Kidney tubule cell (primary cell): Measurements from ENCODE around the gene PRPF8.

Source experiments
- DNase-seq: peaks from one replicate; pipeline ENCODE4 v3.0.0-alpha.2; 2018; ENCODE audit warnings: low spot score

PRPF8 gene

DNA sequence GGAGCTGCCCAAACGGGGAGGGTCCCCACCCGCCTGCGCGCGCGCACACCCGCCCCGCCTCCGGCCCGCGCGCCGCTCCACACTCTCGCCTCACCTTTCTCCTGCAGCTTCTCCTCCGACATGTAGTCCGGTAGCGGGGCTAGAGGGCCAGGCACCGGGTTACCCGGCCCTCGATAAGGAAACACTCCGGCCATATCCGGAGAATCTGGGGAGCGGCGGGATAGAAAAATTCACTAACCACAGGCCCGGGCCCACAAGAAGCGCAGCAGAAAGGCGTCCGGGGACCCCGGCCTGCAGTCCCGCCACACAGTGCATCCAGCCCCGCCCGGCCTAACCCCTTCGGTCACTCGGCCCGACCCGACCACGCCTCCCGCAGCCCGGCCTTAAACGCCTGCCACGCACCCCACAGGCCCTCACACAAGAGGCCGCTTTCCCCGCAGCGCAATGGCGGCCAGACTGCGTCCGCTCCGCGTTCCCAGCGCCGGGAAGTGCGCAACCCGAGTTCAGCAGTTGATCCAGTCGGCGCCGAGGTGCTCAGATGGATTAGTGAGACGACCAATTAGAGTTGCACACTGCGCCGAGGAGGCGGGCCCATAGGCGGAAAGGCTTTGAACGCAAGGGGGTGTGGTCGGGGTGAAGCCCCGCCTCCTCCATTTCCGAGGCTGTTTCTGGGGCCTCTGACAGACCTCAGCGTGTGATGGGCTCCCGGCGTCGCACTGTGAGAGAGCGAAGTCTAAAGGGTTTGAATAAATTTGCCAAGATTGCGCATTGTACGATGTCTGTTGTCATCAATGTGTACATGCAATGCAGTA, at the start of gene PRPF8:
Gene PRPF8 (minus strand): TSS at position 490 of the 812 bp plus-strand sequence. CDS start 296 bp downstream, at position 194.
- DNase-seq = peak; percentile 97

DNA sequence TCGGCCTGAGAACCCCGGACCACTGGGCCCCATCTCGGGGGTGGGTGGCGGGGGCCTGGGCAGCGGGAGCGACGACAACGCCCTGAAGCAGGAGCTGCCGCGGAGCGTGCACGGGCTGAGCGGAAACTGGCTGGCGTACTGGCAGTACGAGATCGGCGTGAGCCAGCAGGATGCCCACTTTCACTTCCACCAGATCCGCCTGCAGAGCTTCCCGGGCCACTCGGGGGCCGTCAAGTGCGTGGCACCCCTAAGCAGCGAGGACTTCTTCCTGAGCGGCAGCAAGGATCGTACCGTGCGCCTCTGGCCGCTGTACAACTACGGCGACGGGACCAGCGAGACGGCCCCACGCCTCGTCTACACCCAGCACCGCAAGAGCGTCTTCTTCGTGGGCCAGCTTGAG, 49.1 kb upstream of the PRPF8 start:
- DNase-seq = no peak

DNA sequence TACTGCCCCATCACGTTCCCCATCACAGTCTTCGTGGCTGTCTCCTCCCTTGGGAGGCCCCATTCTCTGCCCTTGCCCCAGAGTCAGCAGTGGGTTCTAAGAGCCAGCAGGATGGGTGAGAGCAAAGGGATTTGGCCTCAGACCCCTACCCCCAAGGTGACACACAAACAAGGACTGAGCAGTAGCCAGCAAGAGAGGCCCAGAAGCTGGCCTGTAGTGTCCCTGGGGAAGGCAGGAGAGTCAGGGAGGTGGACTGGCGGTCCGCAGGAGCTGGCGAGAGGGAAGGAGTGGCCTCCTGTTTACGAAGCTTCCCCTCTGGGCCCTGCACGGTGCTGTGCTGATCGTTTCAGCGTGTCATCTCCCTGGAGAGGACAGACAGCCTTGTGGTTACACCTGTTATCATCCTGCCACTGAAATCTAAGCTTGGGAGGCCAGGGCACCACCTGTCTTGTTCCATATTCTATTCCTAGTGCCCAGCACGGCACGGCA, 48.2 kb upstream of the PRPF8 start:
- DNase-seq = no peak

DNA sequence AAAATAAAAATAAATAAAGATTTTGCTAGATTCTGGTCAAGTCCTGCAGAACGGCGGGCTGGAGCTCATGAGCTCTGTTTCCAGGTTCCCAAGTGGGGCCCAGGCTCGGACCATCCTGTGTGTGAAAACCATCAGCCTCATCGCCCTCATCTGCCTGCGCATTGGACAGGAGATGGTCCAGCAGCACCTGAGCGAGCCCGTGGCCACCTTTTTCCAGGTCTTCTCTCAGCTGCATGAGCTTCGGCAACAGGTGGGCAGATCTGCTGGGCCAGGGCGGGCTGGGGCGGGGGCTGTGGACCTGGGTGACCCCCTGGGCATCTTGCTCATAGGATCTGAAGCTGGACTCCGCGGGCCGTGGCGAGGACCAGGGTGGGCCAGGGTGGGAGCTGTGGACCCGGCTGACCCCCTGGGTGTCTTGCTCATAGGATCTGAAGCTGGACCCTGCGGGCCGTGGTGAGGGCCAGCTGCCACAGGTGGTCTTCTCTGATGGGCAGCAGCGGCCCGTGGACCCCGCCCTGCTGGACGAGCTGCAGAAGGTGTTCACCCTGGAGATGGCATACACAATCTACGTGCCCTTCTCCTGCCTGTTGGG, 47.7 kb upstream of the PRPF8 start:
- no peak for DNase-seq

DNA sequence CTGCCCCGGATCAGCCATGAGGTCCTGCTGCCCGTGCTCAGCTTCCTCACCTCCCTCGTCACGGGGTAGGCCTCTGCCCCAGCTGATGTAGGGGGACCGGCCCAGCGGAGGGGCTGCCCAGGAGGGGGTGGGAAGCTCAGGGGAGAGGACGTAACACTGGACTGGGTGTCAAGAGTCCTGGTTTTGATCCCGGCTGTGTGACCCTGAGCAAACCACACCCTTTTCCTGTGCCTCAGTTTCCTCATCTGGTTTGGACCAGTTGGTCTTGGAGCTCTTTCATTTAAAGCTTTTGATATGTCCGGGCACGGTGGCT, 46.5 kb upstream of the PRPF8 start:
- no peak for DNase-seq

DNA sequence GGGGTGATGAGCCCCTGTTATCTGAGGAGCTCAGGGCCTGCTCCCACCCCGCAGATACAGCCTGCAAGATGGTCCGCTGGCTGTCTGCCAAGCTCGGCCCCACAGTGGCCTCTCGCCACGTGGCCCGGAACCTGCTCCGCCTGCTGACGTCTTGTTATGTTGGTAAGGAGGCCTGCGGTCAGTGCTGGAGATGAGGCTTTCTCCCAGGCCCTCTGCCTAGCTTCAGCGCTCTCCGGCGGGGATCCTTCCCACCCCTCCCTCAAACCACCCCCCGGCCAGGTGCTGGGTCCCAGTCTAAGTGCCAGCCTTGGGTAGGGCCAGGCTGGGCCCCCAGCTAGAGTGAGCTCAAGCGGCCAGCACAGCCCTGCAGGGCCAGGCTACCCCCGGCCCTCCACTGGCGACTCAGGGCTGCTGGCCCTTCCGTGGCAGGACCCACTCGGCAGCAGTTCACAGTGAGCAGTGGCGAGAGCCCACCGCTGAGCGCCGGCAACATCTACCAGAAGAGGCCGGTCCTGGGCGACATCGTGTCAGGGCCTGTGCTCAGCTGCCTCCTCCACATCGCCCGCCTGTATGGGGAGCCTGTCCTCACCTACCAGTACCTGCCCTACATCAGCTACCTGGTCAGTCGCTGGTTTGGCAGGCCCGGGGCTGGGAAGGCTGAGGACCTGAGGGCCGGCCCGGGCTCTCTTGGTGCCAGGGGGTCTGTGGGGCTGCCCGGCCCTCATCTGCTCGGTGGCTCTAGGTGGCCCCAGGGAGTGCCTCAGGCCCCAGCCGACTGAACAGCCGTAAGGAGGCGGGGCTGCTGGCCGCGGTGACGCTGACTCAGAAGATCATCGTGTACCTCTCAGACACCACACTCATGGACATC, 45.9 kb upstream of the PRPF8 start:
- peak; percentile 77 for DNase-seq

DNA sequence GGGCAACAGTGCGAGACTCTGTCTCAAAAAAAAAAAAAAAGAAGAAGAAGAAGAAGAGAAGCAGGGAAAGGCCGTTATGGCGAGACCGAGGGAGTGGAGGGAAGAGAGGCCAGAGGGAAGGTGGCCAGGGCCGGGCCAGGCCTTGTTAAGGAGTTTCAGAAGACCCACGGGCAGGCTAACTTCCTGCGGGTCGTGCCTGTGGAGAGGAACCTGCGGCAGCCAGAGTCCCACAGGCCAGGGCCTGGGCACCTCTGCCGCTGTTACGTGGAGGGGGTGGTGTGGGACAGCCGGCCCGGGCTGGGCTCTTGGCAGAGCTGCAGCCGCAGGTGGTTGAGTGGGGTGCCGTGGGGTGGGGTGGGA, 45.3 kb upstream of the PRPF8 start:
- no peak for DNase-seq

DNA sequence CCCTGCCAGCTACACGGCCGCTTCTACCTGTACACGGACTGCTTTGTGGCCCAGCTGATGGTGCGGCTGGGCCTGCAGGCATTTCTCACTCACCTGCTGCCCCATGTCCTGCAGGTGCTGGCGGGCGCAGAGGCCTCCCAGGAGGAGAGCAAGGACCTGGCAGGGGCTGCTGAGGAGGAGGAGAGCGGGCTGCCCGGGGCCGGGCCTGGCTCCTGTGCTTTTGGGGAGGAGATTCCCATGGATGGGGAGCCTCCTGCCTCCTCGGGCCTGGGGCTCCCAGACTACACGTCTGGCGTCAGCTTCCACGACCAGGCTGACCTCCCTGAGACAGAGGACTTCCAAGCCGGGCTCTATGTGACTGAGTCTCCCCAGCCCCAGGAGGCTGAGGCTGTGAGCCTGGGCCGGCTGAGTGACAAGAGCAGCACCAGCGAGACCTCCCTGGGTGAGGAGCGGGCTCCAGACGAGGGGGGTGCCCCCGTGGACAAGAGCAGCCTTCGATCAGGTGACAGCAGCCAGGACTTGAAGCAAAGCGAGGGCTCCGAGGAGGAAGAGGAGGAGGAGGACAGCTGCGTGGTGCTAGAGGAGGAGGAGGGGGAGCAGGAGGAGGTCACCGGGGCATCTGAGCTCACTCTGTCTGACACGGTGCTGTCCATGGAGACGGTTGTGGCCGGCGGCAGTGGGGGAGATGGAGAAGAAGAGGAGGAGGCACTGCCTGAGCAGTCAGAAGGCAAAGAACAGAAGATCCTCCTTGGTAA, 43.4 kb upstream of the PRPF8 start:
- no peak for DNase-seq

DNA sequence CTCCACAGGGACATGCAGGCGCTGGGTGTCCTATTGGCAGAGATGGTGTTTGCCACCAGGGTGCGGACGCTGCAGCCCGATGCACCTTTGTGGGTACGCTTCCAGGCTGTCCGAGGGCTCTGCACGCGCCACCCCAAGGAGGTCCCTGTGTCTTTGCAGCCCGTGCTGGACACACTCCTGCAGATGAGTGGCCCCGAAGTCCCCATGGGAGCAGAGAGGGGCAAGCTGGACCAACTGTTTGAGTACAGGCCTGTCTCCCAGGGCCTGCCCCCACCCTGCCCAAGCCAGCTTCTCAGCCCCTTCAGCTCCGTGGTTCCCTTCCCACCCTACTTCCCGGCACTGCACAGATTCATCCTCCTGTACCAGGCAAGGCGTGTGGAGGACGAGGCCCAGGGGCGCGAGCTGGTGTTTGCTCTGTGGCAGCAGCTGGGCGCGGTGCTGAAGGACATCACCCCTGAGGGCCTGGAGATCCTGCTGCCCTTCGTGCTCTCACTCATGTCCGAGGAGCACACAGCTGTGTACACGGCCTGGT, 42.7 kb upstream of the PRPF8 start:
- DNase-seq = no peak

DNA sequence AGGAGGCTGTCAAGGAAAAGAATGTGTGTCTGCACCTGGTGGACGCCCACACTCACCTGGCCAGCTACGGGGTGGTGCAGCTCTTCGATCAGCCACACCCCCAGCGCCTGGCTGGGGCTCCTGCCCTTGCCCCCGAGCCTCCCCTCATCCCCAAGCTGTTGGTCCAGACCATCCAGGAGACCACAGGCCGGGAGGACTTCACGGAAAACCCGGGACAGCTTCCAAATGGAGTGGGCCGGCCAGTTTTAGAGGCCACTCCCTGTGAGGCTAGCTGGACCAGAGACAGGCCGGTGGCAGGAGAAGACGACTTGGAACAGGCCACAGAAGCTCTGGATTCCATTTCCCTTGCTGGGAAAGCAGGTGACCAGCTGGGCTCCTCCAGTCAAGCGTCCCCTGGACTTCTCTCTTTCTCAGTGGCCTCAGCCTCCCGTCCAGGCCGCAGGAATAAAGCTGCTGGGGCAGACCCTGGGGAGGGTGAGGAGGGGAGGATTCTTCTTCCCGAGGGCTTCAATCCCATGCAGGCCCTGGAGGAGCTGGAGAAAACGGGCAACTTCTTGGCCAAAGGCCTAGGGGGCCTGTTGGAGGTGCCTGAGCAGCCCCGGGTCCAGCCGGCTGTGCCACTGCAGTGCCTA, 42.1 kb upstream of the PRPF8 start:
- no peak for DNase-seq

DNA sequence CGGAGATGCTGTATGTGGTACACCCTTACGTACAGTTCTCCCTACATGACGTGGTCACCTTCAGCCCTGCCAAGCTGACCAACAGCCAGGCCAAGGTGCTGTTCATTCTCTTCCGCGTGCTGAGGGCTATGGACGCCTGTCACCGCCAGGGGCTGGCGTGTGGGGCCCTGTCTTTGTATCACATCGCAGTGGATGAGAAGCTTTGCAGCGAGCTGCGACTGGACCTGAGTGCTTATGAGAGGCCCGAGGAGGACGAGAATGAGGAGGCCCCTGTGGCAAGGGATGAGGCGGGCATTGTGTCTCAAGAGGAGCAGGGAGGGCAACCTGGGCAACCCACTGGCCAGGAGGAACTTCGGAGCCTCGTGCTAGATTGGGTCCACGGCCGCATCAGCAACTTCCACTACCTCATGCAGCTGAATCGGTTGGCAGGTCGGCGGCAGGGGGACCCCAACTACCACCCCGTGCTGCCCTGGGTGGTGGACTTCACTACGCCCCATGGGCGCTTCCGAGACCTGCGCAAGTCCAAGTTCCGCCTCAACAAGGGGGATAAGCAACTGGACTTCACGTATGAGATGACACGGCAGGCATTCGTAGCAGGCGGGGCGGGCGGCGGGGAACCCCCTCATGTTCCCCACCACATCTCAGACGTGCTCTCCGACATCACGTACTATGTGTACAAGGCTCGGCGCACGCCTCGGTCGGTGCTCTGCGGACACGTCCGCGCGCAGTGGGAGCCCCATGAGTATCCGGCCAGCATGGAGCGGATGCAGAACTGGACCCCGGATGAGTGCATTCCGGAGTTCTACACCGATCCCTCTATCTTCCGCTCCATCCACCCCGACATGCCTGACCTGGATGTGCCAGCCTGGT, 41.2 kb upstream of the PRPF8 start:
- DNase-seq = no peak

DNA sequence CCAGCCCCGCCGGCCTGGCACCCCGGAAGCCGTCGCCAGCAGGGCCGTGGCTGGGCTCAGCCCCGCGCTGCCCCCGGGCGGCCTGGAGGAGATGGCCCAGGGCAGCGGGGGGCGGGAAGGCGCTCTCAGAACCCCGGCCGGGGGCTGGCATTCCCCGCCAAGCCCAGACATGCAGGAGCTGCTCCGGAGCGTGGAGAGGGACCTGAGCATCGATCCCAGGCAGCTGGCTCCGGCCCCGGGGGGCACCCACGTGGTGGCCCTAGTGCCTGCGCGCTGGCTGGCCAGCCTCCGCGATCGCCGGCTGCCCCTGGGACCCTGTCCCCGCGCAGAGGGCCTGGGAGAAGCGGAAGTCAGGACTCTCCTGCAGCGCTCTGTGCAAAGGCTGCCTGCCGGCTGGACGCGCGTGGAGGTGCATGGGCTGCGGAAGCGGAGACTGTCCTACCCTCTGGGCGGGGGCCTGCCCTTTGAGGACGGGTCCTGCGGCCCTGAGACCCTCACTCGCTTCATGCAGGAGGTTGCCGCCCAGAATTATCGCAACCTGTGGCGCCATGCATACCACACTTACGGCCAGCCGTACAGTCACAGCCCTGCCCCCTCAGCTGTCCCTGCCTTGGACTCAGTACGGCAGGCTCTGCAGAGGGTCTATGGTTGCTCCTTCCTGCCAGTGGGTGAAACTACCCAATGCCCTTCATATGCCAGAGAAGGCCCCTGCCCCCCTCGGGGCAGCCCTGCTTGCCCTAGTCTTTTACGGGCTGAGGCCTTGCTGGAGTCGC, 40.4 kb upstream of the PRPF8 start:
- DNase-seq = no peak

DNA sequence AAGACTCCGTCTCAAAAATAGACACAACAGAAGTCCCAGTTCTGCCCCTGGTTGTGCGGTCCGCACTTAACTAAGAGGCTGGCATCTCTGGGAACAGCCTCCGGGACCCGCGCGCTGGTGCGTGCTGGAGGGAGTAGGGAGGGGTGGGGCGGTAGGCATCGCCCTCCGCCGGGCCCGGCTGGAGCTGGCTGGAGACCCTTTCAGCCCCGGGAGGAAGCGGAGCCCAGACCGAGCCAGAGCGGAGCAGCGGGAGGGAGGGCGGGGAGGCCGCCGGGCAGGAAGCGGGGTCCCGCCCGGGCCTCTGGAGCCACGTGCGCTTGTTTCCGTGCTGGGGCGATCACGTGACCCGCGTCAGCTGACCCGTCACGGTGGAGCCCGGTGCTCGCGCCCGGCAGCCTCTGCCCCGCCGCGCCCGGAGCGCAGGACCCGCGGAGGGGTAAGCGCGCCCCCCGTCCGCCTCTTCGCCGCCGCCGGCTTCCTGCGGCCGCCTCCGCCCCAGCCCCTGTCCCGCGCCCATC, 39.7 kb upstream of the PRPF8 start, which contains the start of gene WDR81:
Gene WDR81 (plus strand): TSS at position 354 of the 518 bp plus-strand sequence. CDS start 256 bp downstream, outside the sequence.
- DNase-seq = peak; percentile 84

DNA sequence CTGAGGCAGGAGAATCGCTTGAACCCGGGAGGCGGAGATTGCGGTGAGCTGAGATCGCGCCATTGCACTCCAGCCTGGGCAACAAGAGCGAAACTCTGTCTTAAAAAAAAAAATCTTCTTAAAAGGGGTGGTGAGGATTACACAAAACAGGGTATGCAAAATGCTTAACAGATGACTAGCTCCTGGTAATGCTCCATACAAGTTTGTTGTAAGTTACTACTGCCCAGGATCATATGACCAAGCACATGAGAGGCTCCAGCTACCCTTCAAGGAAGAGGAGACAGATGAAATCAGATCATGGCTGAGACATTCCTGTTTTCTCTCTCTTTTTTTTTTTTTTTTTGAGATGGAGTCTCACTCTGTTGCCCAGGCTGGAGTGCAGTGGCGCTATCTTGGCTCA, 37.4 kb upstream of the PRPF8 start:
- DNase-seq = peak; percentile 48

DNA sequence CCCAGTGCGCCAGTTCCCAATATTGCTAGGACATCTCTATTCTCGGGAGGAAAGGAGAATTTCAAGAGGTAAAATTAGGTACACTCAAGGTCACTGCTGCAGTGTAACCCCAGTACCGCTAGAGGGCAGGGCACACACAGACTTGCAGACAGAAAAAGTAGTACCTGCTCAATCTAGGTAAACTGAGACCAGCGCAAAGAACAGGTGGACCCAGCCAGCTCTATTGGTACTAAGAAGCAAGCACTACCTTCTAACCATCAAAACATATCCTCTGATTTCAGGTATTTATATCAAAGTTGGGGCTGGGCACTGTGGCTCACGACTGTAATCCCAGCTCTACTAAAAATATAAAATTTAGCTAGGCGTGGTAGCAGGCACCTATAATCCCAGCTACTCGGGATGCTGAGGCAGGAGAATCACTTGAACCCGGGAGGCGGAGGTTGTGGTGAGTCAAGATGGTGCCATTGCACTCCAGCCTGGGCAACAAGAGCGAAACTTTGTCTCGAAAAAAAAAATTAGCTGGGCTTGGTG, 36.3 kb upstream of the PRPF8 start:
- peak; percentile 65 for DNase-seq

DNA sequence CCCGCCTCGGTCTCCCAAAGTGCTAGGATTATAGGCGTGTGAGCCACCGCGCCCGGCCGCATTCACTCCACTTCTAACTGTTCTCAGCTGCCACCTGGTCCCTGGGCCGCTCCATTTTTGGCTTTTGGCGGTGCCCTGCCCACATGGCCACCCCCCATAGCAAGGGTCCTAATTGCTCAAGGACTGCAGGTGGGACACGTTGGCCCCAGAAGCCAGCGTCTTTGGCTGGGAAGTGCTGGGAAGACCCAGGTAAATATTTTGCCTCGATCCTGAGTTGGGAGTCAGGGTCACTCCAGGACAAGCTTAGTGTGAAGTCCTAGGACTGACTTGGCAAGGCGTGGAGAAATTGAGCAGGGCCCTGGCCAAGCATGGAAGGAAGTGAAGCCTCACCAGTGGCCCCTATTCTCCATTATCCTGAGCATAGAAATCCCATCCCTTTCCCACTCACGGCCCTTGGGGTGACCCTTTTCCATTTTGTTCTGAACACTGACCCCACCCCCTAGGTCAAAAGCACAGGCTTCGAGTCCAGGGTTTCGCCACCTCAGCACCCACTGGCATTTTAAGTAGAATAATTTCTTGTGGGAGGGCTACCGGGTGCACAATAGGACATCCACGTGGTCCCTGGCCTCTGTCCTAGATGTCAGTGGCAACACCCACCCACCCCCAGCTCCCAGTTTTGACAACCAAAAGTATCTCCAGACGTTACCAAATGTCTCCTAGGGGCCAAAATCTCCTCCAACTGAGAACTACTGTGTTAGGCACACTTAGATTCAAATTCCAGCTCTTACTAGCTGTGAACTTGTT, 33.9 kb upstream of the PRPF8 start:
- DNase-seq = no peak

DNA sequence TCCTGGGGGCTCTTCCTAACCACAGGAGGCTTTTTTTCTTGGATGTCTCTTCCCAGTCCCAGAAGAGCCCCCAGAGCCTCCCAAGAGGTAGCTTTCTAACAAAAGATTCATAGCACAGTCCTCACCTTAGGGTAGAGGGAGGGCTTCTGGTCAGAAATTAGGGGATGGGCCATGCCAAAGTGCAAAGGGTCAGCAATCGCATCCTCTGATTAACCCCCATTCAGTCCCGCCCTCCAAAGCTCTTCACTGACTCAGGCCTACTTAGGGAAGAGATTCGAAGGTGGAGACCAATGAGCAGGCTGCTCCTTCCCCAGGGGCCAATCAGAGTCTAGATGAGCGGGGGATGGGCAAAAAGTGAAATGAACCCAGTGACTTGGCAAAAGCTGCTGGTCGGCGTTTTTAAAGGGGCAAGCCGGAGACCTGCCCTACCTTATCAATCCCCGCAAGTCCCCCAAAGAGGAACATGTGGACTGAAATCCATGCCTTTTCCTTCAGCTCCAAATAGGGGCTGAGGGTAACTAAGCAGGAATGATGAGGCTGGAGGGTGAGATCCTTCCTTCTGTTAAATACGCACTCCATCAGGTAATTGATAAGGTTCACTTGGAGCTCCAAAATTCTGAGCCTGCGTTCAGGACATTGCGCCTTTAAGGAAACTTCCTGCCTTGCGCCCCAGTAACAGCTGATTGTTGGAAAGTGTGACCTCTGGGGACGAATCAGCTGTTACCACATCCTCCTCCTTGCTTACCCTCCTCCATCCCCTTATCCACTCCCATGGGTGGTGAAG, 32.4 kb upstream of the PRPF8 start:
- peak; percentile 99 for DNase-seq
